T-helper 1 cell treated with Interleukin-12 subunit alpha and Interleukin-12 subunit beta and Interleukin-4 antibody, amounts not matched to agents 30 ng/mL and 1 ng/mL, for 36 hours (primary cell): ENCODE results near the gene ZNF684. TPM values are rescaled to one million over a fixed set of nuclear protein-coding genes. Genes with fewer than 3 reads are reported as not detected.
"Not testable (repeated sequence)": the region's sequence is repeated elsewhere in the genome, so short reads cannot be mapped to it uniquely, and the experiment has no call there.

Experiments
- intact Hi-C: fragments of 100-400 bp; cut with micrococcal nuclease; formaldehyde crosslinking; loops from one replicate; pipeline ENCODE4 v1.15.1; 2024
- total RNA-seq: library from RNA; stranded (reverse); gene quantifications from 2 replicates; pipeline ENCODE4 v1.2.3, GENCODE V29; 2022

ZNF684 gene
- total RNA-seq, 1 donor from 2014 or later, result 4.9 TPM

GRCh38 chr1:40564913-40565312 is 33.5 kb downstream of the ZNF684 start:
- intact Hi-C loops, result no loop called here

DNA sequence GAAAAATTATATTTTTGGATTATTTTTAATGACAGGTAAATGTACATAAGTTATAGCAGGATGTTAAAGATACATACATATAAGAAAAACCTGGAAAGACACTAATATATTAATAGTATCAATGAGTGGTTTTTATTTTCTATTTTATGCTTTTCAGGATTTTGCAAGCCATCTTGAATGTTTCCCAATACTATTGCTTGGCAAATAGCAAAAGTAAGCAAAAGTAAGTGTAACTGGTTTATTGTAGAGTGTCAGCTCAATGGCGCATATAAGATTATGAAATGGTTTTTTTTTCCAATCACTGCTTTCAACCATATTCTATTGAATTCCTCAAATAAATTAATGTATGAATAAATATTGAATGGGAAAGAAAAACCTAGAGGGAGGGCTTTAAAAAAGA is 36.4 kb downstream of the ZNF684 start:
- intact Hi-C loops, result no loop called here

GRCh38 chr1:40574805-40575204 is 43.4 kb downstream of the ZNF684 start:
- intact Hi-C loops, result not testable (repeated sequence)

DNA sequence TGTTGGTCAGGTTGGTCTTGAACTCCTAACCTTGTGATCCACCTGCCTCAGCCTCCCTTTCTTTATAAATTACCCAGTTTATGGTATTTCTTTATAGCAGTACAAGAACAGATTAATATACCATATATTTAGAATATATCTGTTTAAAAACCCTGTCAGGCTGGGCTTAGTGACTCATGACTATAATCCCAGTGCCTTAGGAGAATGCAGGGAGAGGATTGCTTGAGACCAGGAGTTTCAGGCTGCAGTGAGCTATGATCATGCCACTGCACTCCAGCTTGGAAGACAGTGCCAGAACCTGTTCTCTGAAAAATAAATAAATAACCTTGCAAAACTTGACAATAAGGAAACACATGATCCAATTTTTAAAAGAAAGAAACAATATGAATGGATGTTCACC is 43.9 kb downstream of the ZNF684 start:
- intact Hi-C loops, result no loop called here

DNA sequence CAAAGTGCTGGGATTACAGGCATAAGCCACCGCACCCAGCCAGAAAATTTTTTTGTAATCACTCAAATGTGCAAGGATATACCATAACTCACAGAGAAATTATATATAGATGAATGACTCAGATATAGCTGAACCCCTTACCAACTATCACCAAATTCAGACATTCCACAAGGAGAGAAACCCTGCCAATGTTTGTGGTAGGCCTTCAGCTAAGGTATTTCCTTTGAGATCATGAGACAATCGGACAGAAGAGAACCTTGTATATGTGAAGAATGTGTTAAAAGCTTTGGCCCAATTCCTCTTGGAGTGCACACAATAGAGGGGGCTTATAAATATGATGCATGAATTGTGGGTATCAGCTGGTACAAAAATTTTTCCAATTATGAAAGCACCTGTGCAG is 50.7 kb downstream of the ZNF684 start:
- intact Hi-C loops, result no loop called here

DNA sequence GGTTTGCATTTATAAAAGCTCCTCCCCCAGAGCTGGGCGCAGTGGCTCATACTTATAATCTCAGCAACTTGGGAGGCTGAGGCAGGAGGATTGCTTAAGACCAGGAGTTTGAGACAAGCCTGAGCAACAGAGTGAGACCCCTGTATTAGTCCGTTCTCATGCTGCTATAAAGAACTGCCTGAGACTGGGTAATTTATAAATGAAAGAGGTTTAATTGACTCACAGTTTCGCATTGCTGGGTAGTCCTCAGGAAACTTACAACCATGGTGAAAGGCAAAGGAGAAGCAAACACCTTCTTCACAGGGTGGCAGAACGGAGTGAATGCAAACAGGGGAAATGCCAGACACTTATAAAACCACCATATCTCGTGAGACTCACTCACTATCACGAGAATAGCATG is 52.5 kb downstream of the ZNF684 start:
- intact Hi-C loops, result no loop called here

DNA sequence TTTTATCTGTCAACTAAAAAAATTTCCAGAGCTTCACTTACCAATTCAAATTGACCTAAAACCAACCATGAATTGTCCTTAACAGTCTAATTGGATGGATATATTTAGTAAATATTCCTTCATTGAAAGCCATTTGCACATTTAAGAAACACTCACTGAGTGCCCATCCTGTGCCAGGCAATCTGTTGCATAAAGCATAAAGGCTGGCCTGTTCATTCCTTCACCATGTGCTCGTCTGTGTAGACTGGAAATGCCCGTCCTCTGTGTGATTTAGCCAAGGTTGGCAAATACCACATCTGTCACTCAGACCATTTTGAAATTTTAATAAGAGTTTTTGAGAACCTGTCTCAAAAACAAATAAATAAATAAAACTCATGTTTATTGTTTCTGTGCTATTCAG is 57.1 kb downstream of the ZNF684 start:
- intact Hi-C loops, result no loop called here

DNA sequence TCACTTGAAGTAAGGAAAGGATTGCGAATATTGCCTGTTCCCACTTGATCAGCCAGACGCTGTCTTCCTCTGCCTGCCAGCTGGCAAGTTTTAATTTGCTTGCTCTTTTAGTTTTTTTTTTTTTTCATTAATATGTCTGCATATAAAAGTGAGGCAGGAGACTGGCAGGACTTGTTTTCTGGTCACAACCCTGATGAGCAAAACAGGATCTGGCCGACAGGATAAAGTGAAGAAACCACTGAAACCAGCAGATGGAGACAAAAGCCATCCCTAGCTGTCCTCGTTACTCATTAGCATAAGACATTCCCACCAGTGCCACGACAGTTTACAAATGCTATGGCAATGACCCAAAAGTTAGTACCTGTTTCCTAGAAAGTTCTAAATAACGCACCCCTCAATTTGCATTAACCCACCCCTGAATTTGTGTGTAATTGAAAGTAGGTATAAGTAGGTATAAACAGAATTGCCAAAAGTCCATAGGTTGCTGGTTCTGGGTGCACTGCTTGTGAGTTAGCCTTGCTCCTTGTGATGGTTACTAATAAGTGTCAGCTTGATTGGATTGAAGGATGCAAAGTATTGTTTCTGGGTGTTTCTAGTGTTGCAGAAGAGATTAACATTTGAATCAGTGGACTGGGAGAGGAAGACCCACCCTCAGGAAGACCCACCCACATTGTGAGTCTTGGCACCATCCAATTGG is 60.8 kb downstream of the ZNF684 start:
- intact Hi-C loops, result no loop called here

DNA sequence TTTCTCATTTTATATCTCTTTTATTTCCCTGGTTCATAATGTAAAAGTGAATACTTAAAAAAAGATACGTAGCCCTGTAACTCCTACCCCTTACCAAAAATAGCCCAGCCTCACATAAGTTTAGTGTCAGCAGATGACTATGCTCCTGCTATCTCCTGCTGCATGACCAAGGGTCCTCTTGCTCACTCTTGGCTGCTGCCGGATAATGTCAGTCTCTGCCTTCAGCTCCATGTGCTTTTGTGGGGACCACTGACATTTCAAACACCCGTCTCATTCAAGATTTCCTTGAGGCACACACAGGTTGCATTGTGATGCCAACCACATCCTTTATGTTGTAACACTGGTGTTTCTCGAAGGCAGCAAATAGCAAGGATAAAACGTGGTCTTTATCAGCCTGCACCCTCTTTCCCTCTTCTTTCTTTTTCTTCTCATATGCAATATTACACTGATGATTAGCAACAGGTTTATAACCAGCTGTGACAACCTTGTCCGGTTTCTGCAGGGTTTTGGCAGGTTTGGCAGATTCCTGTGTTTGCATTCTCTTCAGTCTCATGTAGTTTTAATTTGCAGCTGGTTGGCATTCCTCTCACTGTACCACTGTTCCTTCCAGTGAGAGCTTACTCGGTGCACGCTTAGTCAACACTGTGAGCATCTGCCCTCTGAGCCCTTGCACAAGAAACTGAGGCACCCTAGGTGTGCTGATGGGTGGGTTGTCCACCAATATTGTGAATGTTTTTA is 62.2 kb downstream of the ZNF684 start:
- intact Hi-C loops, result no loop called here

GRCh38 chr1:40594187-40594531 is 62.7 kb downstream of the ZNF684 start:
- intact Hi-C loops, result no loop called here

DNA sequence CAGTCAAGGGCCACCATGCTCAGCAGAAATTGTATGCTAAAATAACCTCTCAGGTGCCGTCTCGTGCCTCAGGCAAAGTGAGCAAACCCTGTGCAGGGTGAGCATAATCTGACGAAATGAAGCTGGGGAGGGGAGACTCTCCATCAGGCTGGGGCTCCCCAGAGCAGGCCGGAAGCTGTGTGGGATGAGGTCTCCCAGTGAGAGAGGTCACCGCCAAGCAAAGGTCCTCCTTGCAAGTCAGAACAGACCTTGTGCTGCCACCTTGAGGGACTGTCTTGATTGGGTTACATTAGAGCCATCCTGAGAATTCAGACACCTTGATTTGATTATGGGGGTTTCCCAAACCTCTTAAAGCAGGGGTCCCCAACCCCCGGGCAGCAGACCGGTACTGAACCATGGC is 64.2 kb downstream of the ZNF684 start:
- intact Hi-C loops, result no loop called here

Other genes with a start within 250 kb of the ZNF684 start
- gene COL9A2, start 214.4 kb upstream of the ZNF684 start, total RNA-seq, result 23.9 and 24.0 TPM in 2 replicates
- gene SMAP2, start 157.9 kb upstream of the ZNF684 start, total RNA-seq, result 235 and 239 TPM in 2 replicates
- 5.9 and 6.3 TPM in 2 replicates for gene ZFP69B, start 81.2 kb upstream of the ZNF684 start, total RNA-seq
- 2.6 and 3.2 TPM in 2 replicates for gene ZFP69, start 54.3 kb upstream of the ZNF684 start, total RNA-seq
- gene EXO5, start 22.9 kb upstream of the ZNF684 start, total RNA-seq, result 16.3 and 19.6 TPM in 2 replicates
- 3.7 and 4.2 TPM in 2 replicates for gene RIMS3, start 134.0 kb downstream of the ZNF684 start, total RNA-seq
- gene NFYC, start 160.1 kb downstream of the ZNF684 start, total RNA-seq, result 98.8 and 103 TPM in 2 replicates